Dendritic cell treated with granulocyte-macrophage colony-stimulating factor and Interleukin-4, amounts not matched to agents 40 ng/mL and 50 ng/mL, for 4 days (primary cell): Measurements from ENCODE around the gene TAGLN.
A peak's percentile ranks its signal among the peaks of the same experiment; 100 is the strongest.

ENCODE experiments used
- H3K27ac Mint-ChIP-seq: one replicate; pipeline ENCODE4 v1.8.0; 2022; ENCODE audit warnings: mild to moderate bottlenecking, mixed read lengths
- H3K27me3 Mint-ChIP-seq: one replicate; pipeline ENCODE4 v1.8.0; 2022; ENCODE audit warnings: mild to moderate bottlenecking, mixed read lengths
- H3K36me3 Mint-ChIP-seq: one replicate; pipeline ENCODE4 v1.8.0; 2022; ENCODE audit warnings: low read depth, mixed read lengths
- H3K4me1 Mint-ChIP-seq: one replicate; pipeline ENCODE4 v1.8.0; 2022; ENCODE audit warnings: low read depth, mixed read lengths
- H3K4me3 Mint-ChIP-seq: one replicate; pipeline ENCODE4 v1.8.0; 2022; ENCODE audit warnings: mild to moderate bottlenecking, moderate library complexity, mixed read lengths
- H3K9me3 Mint-ChIP-seq: one replicate; pipeline ENCODE4 v1.8.0; 2022; ENCODE audit warnings: mixed read lengths
- intact Hi-C: fragments of 100-400 bp; cut with micrococcal nuclease; formaldehyde crosslinking; loops from one replicate; pipeline ENCODE4 v1.15.0; 2022

TAGLN gene

DNA sequence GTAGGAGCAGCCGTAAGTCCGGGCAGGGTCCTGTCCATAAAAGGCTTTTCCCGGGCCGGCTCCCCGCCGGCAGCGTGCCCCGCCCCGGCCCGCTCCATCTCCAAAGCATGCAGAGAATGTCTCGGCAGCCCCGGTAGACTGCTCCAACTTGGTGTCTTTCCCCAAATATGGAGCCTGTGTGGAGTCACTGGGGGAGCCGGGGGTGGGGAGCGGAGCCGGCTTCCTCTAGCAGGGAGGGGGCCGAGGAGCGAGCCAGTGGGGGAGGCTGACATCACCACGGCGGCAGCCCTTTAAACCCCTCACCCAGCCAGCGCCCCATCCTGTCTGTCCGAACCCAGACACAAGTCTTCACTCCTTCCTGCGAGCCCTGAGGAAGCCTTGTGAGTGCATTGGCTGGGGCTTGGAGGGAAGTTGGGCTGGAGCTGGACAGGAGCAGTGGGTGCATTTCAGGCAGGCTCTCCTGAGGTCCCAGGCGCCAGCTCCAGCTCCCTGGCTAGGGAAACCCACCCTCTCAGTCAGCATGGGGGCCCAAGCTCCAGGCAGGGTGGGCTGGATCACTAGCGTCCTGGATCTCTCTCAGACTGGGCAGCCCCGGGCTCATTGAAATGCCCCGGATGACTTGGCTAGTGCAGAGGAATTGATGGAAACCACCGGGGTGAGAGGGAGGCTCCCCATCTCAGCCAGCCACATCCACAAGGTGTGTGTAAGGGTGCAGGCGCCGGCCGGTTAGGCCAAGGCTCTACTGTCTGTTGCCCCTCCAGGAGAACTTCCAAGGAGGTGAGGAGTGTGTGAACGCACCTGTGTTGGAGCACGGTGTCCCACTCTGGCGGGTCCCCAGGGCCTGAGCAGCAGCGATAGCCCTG lies at the start of gene TAGLN:
TSS of gene TAGLN (plus strand) at position 318 of the 863 bp plus-strand sequence. CDS start 3,644 bp downstream, outside the sequence.
- intact Hi-C loops = no loop called here
- Mint-ChIP-seq H3K9me3 (no peaks in the 10 kb centered on the region), H3K27ac (peak within 1 kb of the TSS; percentile 17), H3K36me3 (peaks cover 77% of the 10 kb centered on the region), H3K4me3 (no peak within 1 kb of the TSS), H3K4me1 (peaks cover 40% of the 10 kb centered on the region), H3K27me3 (no peaks in the 10 kb centered on the region)

DNA sequence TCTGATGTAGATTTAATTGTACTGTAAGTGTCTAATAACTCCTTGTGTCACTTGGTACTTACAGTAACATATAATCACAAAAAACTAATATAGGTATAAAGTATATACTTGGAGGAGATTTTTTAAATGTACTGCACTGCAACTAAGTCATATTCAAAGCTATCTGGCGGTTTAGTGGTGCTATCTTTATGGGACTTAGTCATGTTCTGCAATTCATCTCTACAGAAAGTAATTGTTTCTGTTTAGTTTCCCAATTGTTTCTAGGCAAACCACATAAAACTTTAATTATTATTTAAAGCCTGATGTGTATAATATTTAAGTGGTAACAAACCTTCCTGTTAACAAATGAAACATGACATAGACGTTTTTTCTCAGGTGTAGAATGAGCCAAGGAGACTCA lies 47.1 kb upstream of the TAGLN start:
- intact Hi-C loops = no loop called here
- Mint-ChIP-seq H3K27me3 (no peaks in the 10 kb centered on the region), H3K4me3 (no peak overlapping the region), H3K4me1 (peaks cover 26% of the 10 kb centered on the region), H3K27ac (no peak overlapping the region), H3K9me3 (no peaks in the 10 kb centered on the region), H3K36me3 (peaks cover 72% of the 10 kb centered on the region)

DNA sequence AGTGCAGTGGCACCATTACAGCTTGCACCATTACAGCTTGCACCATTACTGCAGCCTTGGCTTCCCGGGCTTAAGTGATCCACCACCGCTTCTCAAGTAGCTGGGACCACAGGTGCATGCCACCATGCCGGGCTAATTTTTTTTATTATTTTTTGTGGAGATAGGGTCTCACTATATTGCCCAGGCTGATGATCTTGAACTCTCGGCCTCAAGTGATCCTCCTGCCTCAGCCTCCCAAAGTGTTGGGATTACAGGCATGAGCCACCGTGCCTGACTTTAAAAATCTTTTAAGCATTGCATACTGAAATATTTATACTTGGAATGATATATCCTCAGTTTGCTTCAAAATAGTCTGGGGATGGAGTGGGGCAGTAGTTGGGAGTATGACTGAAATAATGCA lies 44.7 kb upstream of the TAGLN start:
- intact Hi-C loops = no loop called here
- no peaks in the 10 kb centered on the region for H3K27me3 Mint-ChIP-seq
- H3K4me3 Mint-ChIP-seq = no peak overlapping the region
- no peak overlapping the region for H3K27ac Mint-ChIP-seq
- H3K4me1 Mint-ChIP-seq = peaks cover 23% of the 10 kb centered on the region
- H3K36me3 Mint-ChIP-seq = peaks cover 80% of the 10 kb centered on the region
- H3K9me3 Mint-ChIP-seq = no peaks in the 10 kb centered on the region

DNA sequence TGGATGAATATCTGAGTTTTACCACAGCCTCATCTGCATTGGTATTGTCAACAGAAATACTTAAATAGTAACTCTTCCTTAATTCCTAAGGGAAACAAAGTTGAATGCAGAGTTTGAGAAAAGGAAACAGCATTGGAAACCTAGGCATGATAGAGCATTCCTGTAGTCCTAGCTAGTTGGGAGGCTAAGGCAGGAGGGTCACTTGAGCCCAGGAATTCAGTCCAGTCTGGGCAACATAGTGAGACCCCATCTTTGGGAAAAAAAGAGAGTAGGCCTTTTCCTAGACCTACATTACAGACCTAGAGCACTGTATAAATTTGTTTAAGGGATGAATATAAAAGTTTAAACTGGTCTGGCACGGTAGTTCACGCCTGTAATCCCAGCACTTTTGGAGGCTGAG lies 41.7 kb upstream of the TAGLN start:
- no peaks in the 10 kb centered on the region for H3K27me3 Mint-ChIP-seq
- intact Hi-C loops = no loop called here
- H3K4me3 Mint-ChIP-seq = no peak overlapping the region
- H3K27ac Mint-ChIP-seq = no peak overlapping the region
- H3K36me3 Mint-ChIP-seq = peaks cover 91% of the 10 kb centered on the region
- no peaks in the 10 kb centered on the region for H3K9me3 Mint-ChIP-seq
- H3K4me1 Mint-ChIP-seq = peaks cover 11% of the 10 kb centered on the region

DNA sequence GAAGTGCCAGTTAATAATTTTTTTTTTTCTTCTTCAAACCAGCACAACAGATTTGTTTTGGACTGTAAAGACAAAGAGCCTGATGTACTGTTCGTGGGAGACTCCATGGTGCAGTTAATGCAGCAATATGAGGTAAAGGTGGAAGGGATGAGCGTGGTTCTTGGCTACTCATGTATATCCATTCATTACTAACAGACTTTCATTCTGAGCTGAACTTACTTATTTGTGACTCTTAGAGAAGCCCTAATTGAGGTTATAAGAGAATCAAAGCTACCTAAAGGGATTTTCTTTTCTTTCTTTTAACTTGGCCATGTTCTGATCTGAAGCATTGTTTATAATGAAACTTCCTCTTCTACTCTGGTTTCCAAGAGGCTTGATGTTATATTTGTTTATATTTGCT lies 39.3 kb upstream of the TAGLN start:
- Mint-ChIP-seq H3K4me3 (no peak overlapping the region), H3K27ac (no peak overlapping the region), H3K27me3 (no peaks in the 10 kb centered on the region), H3K36me3 (peaks cover 95% of the 10 kb centered on the region), H3K9me3 (no peaks in the 10 kb centered on the region), H3K4me1 (peaks cover 6% of the 10 kb centered on the region)
- intact Hi-C loops = no loop called here

DNA sequence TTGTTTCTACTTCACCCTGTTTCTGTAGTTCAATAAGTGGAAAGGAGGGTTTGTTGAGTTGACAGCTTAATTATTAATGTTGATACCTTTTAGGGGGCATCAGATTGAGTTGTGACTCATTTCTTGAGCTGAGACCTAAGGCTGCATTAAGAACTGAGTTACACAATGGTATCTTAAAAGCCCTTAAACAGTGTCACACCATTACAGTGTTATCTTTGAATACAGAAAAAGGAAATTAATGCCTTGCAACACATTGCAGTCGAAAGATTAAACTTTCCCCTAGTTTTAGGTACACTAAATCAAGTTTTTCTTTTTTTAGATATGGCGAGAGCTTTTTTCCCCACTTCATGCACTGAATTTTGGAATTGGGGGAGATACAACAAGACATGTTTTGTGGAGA lies 38.3 kb upstream of the TAGLN start:
- no peak overlapping the region for H3K27ac Mint-ChIP-seq
- H3K9me3 Mint-ChIP-seq = no peaks in the 10 kb centered on the region
- intact Hi-C loops = no loop called here
- H3K27me3 Mint-ChIP-seq = no peaks in the 10 kb centered on the region
- no peak overlapping the region for H3K4me3 Mint-ChIP-seq
- H3K36me3 Mint-ChIP-seq = peaks cover 95% of the 10 kb centered on the region
- H3K4me1 Mint-ChIP-seq = peaks cover 6% of the 10 kb centered on the region

DNA sequence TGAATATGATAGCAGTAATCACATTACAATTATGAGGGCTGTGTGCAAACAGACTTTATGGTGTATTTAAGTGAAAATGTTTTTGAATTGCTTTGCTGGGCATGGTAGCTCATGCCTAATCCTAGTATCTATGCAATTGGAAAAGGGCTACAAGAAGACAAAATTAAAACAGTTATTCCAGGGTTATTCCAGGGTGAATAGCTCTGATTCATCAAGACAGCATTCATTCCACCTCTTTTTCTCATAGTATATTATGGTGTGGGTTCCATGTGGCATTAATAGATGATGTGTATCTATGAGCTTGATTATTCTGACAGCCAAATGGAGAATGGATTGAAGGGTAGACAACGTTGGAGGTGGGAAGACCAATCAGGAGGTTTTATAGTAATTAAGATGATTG lies 32.7 kb upstream of the TAGLN start:
- Mint-ChIP-seq H3K9me3 (no peaks in the 10 kb centered on the region), H3K27ac (no peak overlapping the region), H3K36me3 (peaks cover 94% of the 10 kb centered on the region), H3K4me3 (no peak overlapping the region), H3K27me3 (no peaks in the 10 kb centered on the region), H3K4me1 (peaks cover 14% of the 10 kb centered on the region)
- intact Hi-C loops = no loop called here

DNA sequence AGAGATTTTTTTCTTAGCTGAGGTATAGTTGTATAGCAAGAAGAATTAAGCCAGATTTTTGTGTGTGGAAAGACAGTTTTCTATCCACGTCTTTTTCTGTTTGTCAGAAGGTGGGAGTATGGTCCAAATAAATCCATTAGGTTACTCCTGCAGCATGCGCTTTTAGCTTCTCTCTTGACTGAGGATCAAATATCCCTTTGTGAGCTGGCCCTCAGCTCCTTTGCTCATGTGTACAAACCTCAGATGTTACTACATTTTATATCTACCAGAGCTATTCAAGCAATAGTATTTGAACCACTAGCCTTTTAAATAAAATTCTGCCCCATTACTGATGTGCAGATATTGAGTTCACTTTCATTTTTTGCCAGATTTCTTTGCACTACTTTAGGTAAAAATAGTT lies 29.4 kb upstream of the TAGLN start:
- H3K4me1 Mint-ChIP-seq = peaks cover 41% of the 10 kb centered on the region
- H3K27me3 Mint-ChIP-seq = no peaks in the 10 kb centered on the region
- H3K36me3 Mint-ChIP-seq = peaks cover 62% of the 10 kb centered on the region
- H3K4me3 Mint-ChIP-seq = no peak overlapping the region
- H3K27ac Mint-ChIP-seq = no peak overlapping the region
- no peaks in the 10 kb centered on the region for H3K9me3 Mint-ChIP-seq
- intact Hi-C loops = no loop called here

DNA sequence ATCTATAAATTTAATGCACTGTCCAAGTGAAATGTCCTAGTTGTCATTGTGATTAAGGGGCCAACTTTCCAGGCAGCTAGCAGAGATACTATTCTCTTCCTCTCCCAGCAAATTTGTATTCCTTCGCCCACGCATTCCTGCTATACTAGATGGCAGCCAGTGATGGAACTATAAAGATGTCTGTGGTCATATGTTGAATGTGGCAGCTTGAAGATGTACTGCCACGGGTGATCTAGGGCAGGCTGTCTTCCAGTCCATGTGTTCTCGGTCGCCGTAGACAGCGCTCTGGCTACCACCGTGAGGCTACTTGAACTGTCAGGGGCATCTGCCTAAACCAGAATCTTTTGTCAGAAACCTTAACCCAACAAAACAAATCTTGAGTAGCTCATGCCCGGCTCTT lies 29.0 kb upstream of the TAGLN start:
- Mint-ChIP-seq H3K4me1 (peaks cover 41% of the 10 kb centered on the region), H3K4me3 (no peak overlapping the region), H3K9me3 (no peaks in the 10 kb centered on the region), H3K36me3 (peaks cover 57% of the 10 kb centered on the region), H3K27me3 (no peaks in the 10 kb centered on the region), H3K27ac (peak overlapping the region; percentile 27)
- intact Hi-C loops = no loop called here

DNA sequence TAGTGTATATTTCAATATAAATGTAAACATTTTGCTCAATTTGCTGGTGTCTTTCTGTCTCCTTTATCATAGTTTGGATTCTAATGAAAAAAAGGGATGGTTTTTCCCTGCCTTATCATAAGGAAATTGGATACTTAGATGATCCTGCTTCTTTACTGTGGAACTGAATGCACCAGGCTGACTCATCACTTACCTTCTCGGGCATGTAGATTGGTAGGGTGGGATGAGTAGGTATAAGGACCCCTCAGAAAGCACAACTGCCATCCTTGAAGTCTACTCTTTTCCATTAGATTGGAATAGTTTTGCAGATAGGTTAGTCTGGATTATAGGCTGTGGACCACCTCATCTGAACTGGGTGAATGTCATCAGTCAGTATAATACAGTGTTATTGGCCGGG lies 28.2 kb upstream of the TAGLN start:
- Mint-ChIP-seq H3K9me3 (no peaks in the 10 kb centered on the region), H3K27me3 (no peaks in the 10 kb centered on the region), H3K36me3 (peaks cover 49% of the 10 kb centered on the region), H3K27ac (peak overlapping the region; percentile 81), H3K4me3 (no peak overlapping the region), H3K4me1 (peaks cover 41% of the 10 kb centered on the region)
- intact Hi-C loops = no loop called here

DNA sequence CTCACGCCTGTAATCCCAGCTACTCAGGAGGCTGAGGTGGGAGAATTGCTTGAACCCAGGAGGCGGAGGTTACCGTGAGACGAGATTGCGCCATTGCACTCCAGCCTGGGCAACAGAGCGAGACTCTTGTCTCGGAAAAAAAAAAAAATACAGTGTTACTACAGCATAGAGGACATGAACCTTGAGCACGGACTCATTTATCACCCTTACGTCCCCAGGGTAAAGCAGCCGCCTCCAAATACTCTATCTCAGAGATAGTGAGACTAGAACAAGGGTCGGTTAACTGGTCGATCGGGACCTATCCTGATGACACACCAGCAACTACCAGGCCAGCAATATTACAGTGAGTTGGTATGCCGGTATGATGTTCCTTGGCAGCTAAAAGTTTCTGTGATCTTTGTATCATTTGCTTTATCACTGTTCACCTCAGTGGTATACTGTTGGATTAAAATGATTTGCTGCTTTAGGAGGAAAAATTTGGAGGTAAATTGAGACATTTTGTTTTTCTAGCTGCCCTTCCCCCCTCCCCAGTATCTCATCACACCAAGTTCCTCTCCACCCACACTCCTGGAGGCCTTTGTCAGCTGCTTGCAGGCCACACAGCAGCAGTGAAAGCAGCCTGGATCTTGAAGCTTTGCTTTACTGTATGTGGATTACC lies 27.6 kb upstream of the TAGLN start:
- Mint-ChIP-seq H3K4me3 (no peak overlapping the region), H3K9me3 (no peaks in the 10 kb centered on the region), H3K27ac (peak overlapping the region; percentile 81), H3K27me3 (no peaks in the 10 kb centered on the region), H3K4me1 (peaks cover 41% of the 10 kb centered on the region), H3K36me3 (peaks cover 44% of the 10 kb centered on the region)
- intact Hi-C loops = no loop called here

DNA sequence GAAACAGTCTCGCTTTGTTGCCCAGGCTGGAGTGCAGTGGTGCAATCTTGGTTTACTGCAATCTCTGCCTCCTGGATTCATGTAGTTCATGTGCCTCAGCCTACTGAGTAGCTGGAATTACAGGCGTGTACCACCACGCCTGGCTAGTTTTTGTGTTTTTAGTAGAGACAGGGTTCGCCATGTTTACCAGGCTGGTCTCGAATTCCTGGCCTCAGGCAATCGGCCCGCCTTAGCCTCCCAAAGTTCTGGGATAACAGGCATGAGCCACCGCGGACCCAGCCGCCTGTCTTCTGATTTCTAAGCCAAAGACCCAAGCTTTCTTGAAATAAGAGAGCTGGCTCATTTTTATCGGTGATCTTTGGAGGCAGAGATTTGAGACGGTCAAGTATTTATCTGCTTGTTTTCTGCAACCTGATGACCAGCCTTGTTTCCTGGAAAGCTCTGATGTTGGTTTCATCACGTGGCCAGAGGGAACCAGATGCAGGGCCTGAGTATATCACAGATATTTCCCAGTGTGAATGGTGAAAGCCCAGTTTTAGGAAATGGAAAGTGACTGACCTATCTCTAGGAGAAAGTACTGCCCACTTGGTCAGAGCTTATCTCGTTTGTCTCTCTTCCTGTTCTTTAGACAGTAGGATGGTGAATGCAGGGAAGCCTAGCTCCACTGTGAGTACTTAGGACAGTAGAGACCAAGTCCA lies 26.3 kb upstream of the TAGLN start:
- intact Hi-C loops = no loop called here
- Mint-ChIP-seq H3K27me3 (no peaks in the 10 kb centered on the region), H3K9me3 (no peaks in the 10 kb centered on the region), H3K4me1 (peaks cover 44% of the 10 kb centered on the region), H3K4me3 (peak overlapping the region; percentile 26), H3K27ac (peak overlapping the region; percentile 81), H3K36me3 (peaks cover 30% of the 10 kb centered on the region)

DNA sequence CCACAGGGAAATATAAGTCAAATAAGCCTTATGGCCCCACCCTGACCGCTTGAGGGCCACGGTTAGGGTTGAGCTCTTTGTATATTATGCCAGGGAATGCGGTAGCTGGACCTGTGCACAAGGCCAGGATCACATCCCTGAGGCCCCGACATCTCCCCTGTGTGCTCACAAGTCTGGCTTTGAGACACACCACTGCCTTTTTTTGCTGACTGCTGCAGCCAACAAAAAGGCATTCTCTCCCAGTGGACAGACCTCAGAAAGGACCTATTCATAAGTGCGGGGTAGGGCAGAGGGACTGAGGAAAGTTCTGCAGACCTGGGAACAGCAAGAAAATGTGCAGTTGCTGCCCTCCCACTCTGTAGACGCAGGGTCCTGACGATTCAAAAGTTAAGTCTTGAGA lies 24.1 kb upstream of the TAGLN start:
- Mint-ChIP-seq H3K4me1 (peaks cover 59% of the 10 kb centered on the region), H3K4me3 (no peak overlapping the region), H3K27me3 (no peaks in the 10 kb centered on the region), H3K9me3 (no peaks in the 10 kb centered on the region), H3K27ac (no peak overlapping the region), H3K36me3 (peaks cover 21% of the 10 kb centered on the region)
- intact Hi-C loops = no loop called here

DNA sequence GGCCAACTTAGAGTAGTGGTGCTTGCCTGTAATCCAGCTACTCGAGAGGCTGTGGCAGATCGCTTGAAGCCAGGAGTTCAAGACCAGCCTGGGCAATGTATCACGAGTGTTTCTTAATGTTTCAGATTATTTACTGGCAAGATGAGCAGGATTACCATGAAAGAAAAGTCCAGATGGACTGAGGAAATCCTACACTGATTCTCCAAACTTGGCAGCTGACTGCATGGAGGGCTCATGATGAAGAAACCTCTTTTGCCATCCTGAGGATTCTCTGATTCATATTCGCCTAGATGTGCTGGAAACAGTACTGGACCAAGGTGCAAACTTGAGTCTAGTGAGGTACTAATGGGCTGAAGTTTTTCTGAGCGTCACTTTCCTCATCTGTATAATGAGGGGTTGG lies 23.4 kb upstream of the TAGLN start:
- Mint-ChIP-seq H3K27me3 (no peaks in the 10 kb centered on the region), H3K9me3 (no peaks in the 10 kb centered on the region), H3K36me3 (peaks cover 16% of the 10 kb centered on the region), H3K4me3 (no peak overlapping the region), H3K4me1 (peaks cover 59% of the 10 kb centered on the region), H3K27ac (no peak overlapping the region)
- intact Hi-C loops = no loop called here
